ENCODE data around the gene WDR44.
"Not testable (repeated sequence)": the region's sequence is repeated elsewhere in the genome, so short reads cannot be mapped to it uniquely, and the experiment has no call there.

WDR44 gene

DNA sequence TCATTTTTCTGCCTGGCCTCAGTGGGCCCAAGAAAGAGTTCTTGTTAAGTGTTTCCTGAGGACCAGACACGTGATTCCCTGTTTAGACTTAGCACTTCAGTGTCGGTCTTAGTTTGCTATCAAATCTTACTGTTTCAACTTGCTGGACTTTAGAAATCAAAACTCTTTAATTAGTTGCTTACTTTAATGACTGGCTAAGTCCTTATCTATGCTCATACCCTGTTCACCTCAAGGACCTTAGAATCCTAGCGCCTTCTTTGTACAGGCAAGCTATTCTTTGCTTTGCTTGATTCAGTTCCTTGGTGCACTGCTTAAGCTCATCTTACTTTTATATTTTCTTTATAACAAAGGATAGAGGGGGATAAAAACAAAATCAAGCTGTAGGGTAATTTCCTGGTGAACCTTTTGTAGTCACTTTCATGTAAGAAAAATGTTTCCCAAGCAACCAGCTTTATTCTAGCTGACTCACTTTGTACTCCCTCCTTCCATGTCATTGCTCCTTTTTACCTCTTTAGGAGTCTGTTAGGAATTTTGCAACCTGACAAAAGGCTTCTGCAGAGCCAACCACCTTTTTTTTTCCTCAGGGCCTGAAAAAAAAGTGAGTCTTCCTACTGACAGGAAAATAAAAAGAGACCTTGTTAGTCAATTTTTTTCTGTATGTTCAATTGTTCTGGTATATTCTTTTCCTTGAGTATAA is 14.7 kb downstream of the WDR44 start:
- in situ Hi-C loops (cut with MboI; ENCODE audit: low sequenced_read_pairs), result no loop called here

- in situ Hi-C loops (cut with MboI; ENCODE audit: low sequenced_read_pairs), result no loop called here
Observed at GRCh38 chrX:118364261-118364660, 18.4 kb downstream of the WDR44 start.

DNA sequence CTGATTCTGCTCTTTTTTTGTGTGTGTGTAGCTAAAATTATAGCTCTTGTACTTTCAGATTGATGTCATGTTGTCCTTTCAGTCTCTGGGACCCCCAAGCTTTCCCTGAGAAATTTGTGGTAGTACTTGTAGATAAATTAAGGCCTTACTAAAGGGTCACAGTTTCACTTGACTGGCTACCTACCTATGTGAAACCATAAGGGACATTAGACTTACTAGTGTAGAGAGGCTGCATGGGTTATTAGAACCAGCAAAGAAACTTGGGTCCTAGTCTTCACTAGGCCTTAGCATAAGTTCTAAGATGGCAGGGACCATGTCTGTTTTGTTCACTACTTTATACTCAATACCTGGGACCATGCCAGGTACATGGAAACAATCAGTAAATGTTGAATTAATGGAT is 21.4 kb downstream of the WDR44 start:
- in situ Hi-C loops (cut with MboI; ENCODE audit: low sequenced_read_pairs), result no loop called here

DNA sequence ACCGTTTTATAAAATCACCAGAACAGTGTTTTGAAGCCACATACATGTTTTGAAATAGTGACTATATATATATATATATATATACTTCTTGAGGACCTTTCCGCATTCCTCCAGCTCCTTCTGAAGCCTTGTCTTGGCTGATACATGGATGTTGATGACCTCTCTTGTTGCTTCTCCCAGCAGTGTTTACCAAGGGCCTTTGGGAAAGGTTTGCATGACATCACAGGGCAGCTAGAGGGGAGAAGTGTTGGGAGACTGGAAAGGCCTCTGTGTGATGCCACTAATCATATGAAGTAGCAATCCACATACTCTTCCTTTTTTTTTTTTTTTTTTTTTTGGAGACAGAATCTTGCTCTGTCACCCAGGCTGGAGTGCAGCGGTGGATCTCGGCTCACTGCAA is 22.5 kb downstream of the WDR44 start:
- in situ Hi-C loops (cut with MboI; ENCODE audit: low sequenced_read_pairs), result no loop called here

DNA sequence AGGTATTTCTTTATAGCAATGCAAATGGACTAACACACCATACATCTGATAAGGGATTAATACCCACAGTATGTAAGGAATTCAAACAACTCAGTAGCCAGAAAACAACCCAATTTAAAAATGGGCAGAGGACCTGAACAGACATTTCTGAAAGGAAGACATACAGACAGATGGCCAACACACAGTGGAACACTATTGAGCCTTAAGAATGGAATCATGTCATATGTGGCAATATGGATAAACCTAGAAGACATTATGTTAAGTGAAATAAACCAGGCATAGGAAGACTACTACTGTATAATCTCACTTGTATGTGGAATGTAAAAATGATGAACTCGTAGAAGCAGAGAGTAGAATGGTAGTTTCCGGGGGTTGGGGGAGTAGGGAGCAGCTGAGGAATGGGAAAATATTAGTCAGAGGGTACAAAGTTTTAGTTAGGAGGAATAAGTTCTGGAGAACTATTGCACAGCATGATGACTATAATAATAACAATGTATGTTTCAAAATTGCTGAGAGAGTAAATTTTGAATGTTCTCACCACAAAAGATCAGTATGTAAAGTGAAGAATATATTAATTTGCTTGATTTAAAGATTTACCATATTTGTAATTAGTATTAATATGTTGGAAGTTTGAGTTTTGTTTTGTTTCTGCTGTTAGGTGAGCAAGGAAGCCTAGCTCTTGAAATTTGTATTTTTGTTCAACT is 25.2 kb downstream of the WDR44 start:
- in situ Hi-C loops (cut with MboI; ENCODE audit: low sequenced_read_pairs), result no loop called here

DNA sequence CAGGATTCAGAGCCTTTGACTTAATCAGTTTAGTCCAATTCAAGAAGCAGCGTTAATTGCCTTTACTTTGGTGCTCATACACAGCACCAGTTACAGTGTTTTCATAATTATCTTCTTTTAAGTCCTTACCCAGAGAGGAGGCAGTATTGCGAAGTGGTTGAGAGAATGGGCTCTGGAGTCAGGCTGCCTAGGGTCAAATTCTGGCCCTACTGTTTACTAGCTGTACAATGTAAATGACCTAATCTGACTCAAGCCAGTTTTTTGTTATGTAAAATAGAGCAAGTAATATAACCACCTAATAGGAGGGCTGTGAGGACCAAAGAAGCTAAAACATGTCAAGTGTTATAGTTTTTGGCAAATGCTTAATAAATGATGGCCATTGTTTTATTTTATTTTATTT is 27.6 kb downstream of the WDR44 start:
- in situ Hi-C loops (cut with MboI; ENCODE audit: low sequenced_read_pairs), result no loop called here

DNA sequence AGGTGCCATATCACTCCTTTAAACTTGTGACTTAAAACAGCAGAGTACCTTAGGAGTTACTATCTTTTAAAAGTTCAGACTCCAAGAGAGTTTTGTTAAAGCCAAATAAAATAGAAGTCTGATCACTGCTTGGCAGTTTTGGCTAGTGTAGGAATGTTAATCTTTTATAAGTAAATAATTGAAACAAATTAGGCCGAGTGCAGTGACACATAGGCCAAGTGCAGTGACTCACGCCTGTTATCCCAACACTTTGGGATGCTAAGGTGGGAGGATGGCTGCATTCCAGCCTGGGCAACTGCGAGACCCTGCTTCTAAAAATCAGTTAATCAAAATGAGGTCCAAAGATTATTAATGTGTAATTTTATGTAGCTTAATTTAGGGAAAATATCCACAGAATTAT is 37.2 kb downstream of the WDR44 start:
- in situ Hi-C loops (cut with MboI; ENCODE audit: low sequenced_read_pairs), result no loop called here

GRCh38 chrX:118392716-118393115 is 46.8 kb downstream of the WDR44 start:
- in situ Hi-C loops (cut with MboI; ENCODE audit: low sequenced_read_pairs), result no loop called here

DNA sequence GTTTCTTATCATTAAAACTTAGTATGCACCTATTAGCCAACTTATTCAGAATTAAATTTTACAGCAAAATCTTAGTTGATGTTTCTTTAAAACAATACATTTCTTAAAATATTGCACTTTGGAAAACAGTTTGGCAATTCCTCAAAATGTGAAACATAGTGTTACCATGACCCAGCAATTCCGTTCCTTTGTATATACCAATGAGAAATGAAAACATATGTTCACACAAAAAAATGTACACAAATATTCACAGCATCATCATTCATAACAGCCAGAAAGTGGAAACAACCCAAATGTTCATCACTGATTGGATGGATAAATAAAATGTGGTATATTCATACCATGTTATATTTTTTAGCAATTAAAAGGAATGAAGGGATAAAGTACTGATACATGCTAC is 50.2 kb downstream of the WDR44 start:
- in situ Hi-C loops (cut with MboI; ENCODE audit: low sequenced_read_pairs), result no loop called here

DNA sequence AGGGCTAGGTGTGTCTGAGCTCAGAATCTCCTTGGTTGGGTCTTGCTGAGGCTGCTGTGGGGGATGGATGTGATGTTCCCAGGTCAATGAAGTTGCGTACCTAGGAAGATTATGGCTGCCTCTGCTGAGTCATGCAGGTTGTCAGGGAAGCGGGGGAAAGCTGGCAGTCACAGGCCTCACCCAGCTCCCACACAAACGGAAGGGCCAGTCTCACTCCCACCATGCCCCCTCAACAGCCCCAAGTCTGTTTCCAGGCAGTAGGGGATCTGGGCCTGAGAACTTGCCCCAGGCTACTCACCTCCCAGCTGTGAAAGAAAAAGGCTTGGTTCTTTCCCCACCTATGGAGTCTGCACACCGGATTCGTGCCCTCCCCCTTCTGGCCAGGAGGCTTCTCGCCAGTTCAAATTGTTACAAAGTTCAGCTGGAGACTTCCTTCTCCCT is 72.9 kb downstream of the WDR44 start:
- in situ Hi-C loops (cut with MboI; ENCODE audit: low sequenced_read_pairs), result no loop called here

DNA sequence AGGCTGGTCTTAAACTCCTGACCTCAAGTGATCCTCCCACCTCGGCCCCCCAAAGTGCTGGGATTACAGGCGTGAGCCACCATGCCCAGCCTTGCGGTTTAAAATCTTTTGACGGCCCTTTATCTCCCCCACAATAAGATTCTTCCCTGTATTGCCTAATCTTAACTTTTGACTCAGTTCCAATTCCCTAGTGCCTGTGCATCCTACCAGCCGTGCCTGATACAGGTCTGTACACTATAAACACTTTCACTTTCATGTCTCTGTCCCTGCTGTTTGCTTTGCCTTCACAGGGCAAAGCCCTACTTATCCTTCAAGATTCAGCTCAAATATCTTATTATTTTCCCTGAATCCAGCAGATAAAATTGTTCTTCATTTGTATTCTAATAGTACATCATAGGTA is 74.6 kb downstream of the WDR44 start:
- in situ Hi-C loops (cut with MboI; ENCODE audit: low sequenced_read_pairs), result no loop called here

DNA sequence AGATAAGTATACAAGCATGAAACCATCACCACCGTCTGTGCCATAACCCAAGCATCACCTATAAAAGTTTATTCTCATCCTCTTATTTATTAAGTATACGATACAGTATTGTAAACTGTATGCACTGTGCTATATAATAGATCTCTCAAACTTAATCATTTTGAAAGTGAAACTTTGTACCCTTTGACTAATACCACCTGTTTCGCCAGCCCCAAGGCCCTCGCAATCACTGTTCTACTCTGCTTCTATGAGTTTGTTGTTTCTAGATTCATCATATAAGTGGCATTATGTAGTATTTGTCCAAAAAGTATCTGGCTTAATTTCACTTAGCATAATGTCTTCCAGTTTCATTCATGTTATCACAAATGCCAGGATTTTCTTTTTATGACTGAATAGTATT is 77.7 kb downstream of the WDR44 start:
- in situ Hi-C loops (cut with MboI; ENCODE audit: low sequenced_read_pairs), result no loop called here

DNA sequence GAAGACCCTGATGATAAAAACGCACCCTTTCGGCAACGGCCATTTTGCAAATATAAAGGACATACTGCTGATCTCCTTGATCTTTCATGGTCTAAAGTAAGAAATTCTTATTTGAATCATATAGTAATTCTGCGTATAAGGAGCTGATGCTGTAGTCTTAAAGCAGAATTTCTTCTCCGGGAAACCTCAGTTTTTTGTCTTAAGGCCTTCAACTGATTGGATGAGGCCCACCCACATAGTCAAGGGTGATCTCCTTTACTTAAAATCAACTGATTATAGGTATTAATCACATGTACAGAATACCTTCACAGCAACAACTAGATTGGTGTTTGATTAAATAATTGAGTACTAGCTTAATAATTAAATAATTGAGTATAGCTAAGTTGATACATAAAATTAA is 86.9 kb downstream of the WDR44 start:
- in situ Hi-C loops (cut with MboI; ENCODE audit: low sequenced_read_pairs), result no loop called here

DNA sequence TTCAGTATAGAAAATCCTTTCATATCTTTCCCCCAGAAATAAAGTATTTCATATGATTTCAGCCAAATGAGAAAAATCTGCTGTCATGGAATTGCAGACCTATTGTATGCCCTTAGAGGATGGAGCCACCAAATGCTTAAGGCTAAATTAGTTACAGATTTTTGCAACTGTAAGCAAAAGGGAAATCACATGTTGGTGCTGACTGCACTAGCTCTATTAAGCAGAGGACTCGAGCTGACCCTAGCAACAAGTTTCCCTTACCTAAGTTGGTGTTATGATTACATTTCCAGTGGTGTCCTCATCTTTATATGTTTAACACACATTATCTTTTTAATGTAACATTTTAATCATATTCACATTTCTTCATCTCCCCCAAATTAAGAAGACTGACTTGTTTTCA is 91.4 kb downstream of the WDR44 start:
- in situ Hi-C loops (cut with MboI; ENCODE audit: low sequenced_read_pairs), result no loop called here

GRCh38 chrX:118448273-118448783 is 102.4 kb downstream of the WDR44 start:
- in situ Hi-C loops (cut with MboI; ENCODE audit: low sequenced_read_pairs), result no loop called here

DNA sequence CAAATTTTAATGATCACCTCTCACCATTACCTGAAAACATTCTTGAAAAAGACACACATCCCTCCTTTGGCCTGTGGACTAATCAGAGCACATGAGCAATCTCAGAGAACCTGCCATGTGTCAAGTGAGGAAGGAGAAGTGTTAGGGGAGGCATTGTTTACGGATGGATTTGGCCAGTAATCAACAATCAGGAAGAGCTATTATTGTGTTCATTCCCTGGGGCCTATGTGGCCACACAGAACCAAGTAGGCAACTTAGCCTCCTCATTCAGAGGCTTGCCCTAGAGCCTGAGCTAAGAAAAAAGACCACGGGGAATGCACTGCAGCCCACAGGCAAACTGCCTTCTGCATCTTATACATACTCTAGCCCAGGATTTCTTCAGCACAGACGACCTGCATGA is 109.1 kb downstream of the WDR44 start:
- in situ Hi-C loops (cut with MboI; ENCODE audit: low sequenced_read_pairs), result no loop called here

DNA sequence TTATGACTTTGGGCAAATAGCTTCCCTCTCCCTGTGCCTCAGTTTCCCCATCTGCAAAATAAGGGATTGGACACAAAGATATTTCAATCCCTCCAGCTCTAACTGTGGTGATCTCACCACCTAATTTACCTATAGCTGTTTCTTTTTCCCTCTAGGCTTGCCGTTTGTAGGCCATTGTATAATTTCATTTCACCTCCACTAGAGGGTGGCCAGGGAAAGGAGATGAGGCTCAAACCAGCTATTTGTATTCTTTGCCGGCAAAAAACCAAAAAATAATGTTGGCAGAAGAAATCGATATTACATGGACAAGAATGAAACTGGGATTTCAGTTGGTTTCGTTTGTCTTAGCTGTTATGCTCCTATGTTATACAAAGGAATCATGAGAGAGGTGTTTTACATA is 113.6 kb downstream of the WDR44 start:
- in situ Hi-C loops (cut with MboI; ENCODE audit: low sequenced_read_pairs), result no loop called here

DNA sequence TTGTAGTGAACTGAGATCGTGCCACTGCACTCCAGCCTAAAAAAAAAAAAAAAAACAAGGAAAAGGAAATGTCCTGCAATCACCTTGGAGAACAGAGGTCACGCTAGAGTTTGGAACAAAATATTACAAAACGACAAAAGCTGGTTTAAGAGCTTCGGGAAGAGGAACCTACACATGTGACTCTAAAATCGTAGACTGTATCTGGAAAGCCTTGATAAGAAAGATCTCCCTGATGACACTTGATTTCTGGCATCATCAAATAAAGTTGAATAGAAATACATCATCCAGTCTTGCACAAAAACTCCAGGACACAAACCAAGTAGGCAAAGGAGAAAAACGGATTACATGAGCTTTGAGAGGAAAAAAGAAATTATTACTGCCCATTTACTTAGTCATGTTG is 118.6 kb downstream of the WDR44 start:
- in situ Hi-C loops (cut with MboI; ENCODE audit: low sequenced_read_pairs), result no loop called here

GRCh38 chrX:118468122-118468521 is 122.2 kb downstream of the WDR44 start:
- in situ Hi-C loops (cut with MboI; ENCODE audit: low sequenced_read_pairs), result no loop called here

GRCh38 chrX:118470721-118471347 is 124.9 kb downstream of the WDR44 start:
- in situ Hi-C loops (cut with MboI; ENCODE audit: low sequenced_read_pairs), result not testable (repeated sequence)

DNA sequence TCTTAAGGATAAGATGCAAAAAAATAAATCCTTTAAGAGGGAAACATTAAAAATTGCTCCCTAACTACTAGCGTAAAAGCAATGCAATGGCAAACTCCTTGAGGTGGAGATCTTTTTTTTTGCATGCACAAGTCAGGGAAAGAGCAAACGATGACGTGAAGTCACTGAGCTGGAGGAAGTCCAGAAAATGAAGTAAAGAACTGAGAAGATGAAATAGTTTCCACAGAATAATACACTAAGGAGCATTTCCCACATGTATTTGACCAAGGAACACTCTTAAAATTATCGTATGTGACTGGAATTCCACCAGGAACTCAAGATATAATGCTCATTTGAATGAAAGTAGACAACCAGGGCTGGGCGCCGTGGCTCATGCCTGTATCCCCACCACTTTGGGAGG is 128.7 kb downstream of the WDR44 start:
- in situ Hi-C loops (cut with MboI; ENCODE audit: low sequenced_read_pairs), result no loop called here

DNA sequence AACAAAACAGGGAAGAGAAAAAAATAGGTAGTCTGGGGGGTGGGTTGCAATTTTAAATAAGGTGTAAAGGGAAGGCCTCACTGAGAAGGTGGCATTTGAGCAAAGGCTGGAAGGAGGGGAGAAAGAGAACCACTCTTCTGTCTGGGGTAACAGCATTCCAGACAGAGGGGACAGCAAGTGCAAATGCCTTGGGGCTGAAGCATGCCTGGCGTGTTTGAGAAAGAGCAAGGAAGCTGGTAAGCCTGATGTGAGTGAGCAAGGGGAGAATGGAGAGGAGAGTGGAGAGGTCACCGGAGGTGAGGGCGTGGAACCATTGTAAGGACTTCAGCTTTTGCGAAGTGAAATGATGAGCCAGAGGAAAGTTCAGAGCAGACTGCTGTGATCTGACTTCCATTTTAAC is 130.0 kb downstream of the WDR44 start:
- in situ Hi-C loops (cut with MboI; ENCODE audit: low sequenced_read_pairs), result no loop called here
